NCI-H146 treated with DMSO at 0.1 percent for 48 hours (cell line): ENCODE measurements around the gene DLEC1.
"Not testable (repeated sequence)": the region's sequence is repeated elsewhere in the genome, so short reads cannot be mapped to it uniquely, and the experiment has no call there.

Experiments used
- DNase-seq: peaks from one replicate; lab custom pipeline; 2025; ENCODE audit not compliant: unreplicated experiment; lab: John Stamatoyannopoulos, UW

The DLEC1 gene

GRCh38 chr3:38034335-38034734 is 4.7 kb upstream of the DLEC1 start:
- not testable (repeated sequence) for DNase-seq

- DNase-seq = no peak
These were observed 2.7 kb upstream of the DLEC1 start for GRCh38 chr3:38036286-38036685.

GRCh38 chr3:38036906-38037305 is 2.1 kb upstream of the DLEC1 start:
- DNase-seq = no peak

- no peak for DNase-seq
These were observed 529 bp upstream of the DLEC1 start for GRCh38 chr3:38038447-38038911.

- DNase-seq = no peak
These were observed 872 bp downstream of the DLEC1 start for GRCh38 chr3:38039899-38040261.

- DNase-seq = no peak
These were observed 1.4 kb downstream of the DLEC1 start for GRCh38 chr3:38040401-38040800.

GRCh38 chr3:38043486-38043885 is 4.5 kb downstream of the DLEC1 start:
- DNase-seq = no peak

GRCh38 chr3:38046027-38046426 is 7.0 kb downstream of the DLEC1 start:
- DNase-seq = no peak

GRCh38 chr3:38046821-38047220 is 7.8 kb downstream of the DLEC1 start:
- no peak for DNase-seq

- DNase-seq = no peak
These were observed 8.9 kb downstream of the DLEC1 start for GRCh38 chr3:38047896-38048295.

- DNase-seq = no peak
These were observed 10.5 kb downstream of the DLEC1 start for GRCh38 chr3:38049358-38050126.

GRCh38 chr3:38051131-38051530 is 12.1 kb downstream of the DLEC1 start:
- no peak for DNase-seq

GRCh38 chr3:38053286-38053685 is 14.3 kb downstream of the DLEC1 start:
- DNase-seq = not testable (repeated sequence)

GRCh38 chr3:38053813-38054498 is 14.9 kb downstream of the DLEC1 start:
- not testable (repeated sequence) for DNase-seq

- DNase-seq = no peak
These were observed 15.5 kb downstream of the DLEC1 start for GRCh38 chr3:38054499-38055001.

GRCh38 chr3:38059148-38059547 is 20.1 kb downstream of the DLEC1 start:
- DNase-seq = no peak

GRCh38 chr3:38059591-38059990 is 20.6 kb downstream of the DLEC1 start:
- DNase-seq = no peak

- DNase-seq = no peak
These were observed 23.8 kb downstream of the DLEC1 start for GRCh38 chr3:38062809-38063208.

- DNase-seq = not testable (repeated sequence)
These were observed 25.4 kb downstream of the DLEC1 start for GRCh38 chr3:38064453-38064852.

GRCh38 chr3:38067508-38068233 is 28.7 kb downstream of the DLEC1 start:
- DNase-seq = no peak

GRCh38 chr3:38070013-38070412 is 31.0 kb downstream of the DLEC1 start:
- no peak for DNase-seq

- DNase-seq = not testable (repeated sequence)
These were observed 38.1 kb downstream of the DLEC1 start for GRCh38 chr3:38077073-38077472.
